Trophoblast cell (in vitro differentiated cells and primary cell): Measurements from ENCODE around the gene NPB.

Experiments
- DNase-seq, 2 donors: peaks; one replicate each; pipeline ENCODE4 v3.0.0-alpha.2; 2016
- H2AFZ ChIP-seq: 2 replicates; pipeline ENCODE4 v1.6.1; 2013; ENCODE audit warnings: low read length, moderate library complexity, mild to moderate bottlenecking; ENCODE audit not compliant: insufficient read depth, poor library complexity
- H2AK5ac ChIP-seq: 2 replicates; pipeline ENCODE4 v1.6.1; 2013; ENCODE audit warnings: mild to moderate bottlenecking, low read length
- H2BK120ac ChIP-seq: 2 replicates; pipeline ENCODE4 v1.6.1; 2013; ENCODE audit warnings: low read length, mild to moderate bottlenecking, moderate library complexity; ENCODE audit not compliant: insufficient read depth, poor library complexity
- H2BK12ac ChIP-seq: 2 replicates; pipeline ENCODE4 v1.6.1; 2013; ENCODE audit warnings: mild to moderate bottlenecking, low read length, moderate library complexity
- H2BK5ac ChIP-seq: 2 replicates; pipeline ENCODE4 v1.6.1; 2013; ENCODE audit warnings: low read length, low read depth, moderate library complexity, mild to moderate bottlenecking; ENCODE audit not compliant: poor library complexity
- H3K14ac ChIP-seq: 2 replicates; pipeline ENCODE4 v1.6.1; 2013; ENCODE audit warnings: mild to moderate bottlenecking, low read length
- H3K18ac ChIP-seq: 2 replicates; pipeline ENCODE4 v1.6.1; 2013; ENCODE audit warnings: mild to moderate bottlenecking, low read length
- H3K23ac ChIP-seq: 2 replicates; pipeline ENCODE4 v1.6.1; 2013; ENCODE audit warnings: low read length
- H3K27ac ChIP-seq: 2 replicates; pipeline ENCODE4 v1.5.1; 2013; ENCODE audit warnings: low read depth, mild to moderate bottlenecking, inconsistent platforms, low read length, moderate library complexity
- H3K27me3 ChIP-seq: 2 replicates; pipeline ENCODE4 v1.6.1; 2013; ENCODE audit warnings: inconsistent platforms, mild to moderate bottlenecking, low read length, moderate library complexity; ENCODE audit not compliant: insufficient read depth
- H3K36me3 ChIP-seq, 2 experiments: 1 replicate in 1 of 2; 2 replicates in 1 of 2; pipeline ENCODE4 v1.6.1; 2013; ENCODE audit warnings: low read length in 2 of 2, mild to moderate bottlenecking in 2 of 2, moderate library complexity in 1 of 2; ENCODE audit not compliant: insufficient read depth in 2 of 2, control insufficient read depth in 1 of 2
- H3K4ac ChIP-seq: 2 replicates; pipeline ENCODE4 v1.6.1; 2013; ENCODE audit warnings: low read depth, mild to moderate bottlenecking, low read length, moderate library complexity
- H3K4me1 ChIP-seq, 2 experiments: 1 replicate in 1 of 2; 2 replicates in 1 of 2; pipeline ENCODE4 v1.6.1; 2013; ENCODE audit warnings: low read length in 2 of 2, mild to moderate bottlenecking in 2 of 2, moderate library complexity in 1 of 2; ENCODE audit not compliant: insufficient read depth in 2 of 2, control insufficient read depth in 1 of 2
- H3K4me2 ChIP-seq: 2 replicates; pipeline ENCODE4 v1.6.1; 2013; ENCODE audit warnings: inconsistent platforms, mild to moderate bottlenecking, low read length, moderate library complexity
- H3K4me3 ChIP-seq: 2 replicates; pipeline ENCODE4 v1.5.1; 2013; ENCODE audit warnings: mild to moderate bottlenecking, low read depth, low read length, inconsistent platforms
- H3K79me1 ChIP-seq: one replicate; pipeline ENCODE4 v1.6.1; 2013; ENCODE audit warnings: low read length
- H3K79me2 ChIP-seq: 2 replicates; pipeline ENCODE4 v1.6.1; 2013; ENCODE audit warnings: low read length, mild to moderate bottlenecking; ENCODE audit not compliant: control insufficient read depth, insufficient read depth, poor library complexity
- H3K9ac ChIP-seq: 2 replicates; pipeline ENCODE4 v1.6.1; 2013; ENCODE audit warnings: mild to moderate bottlenecking, low read length
- H3K9me3 ChIP-seq: 2 replicates; pipeline ENCODE4 v1.6.1; 2013; ENCODE audit warnings: low read depth, mild to moderate bottlenecking, control low read depth, inconsistent platforms, low read length; ENCODE audit not compliant: insufficient read depth
- H4K12ac ChIP-seq: 2 replicates; pipeline ENCODE4 v1.6.1; 2013; ENCODE audit warnings: low read depth, mild to moderate bottlenecking, low read length, moderate library complexity
- H4K8ac ChIP-seq: 2 replicates; pipeline ENCODE4 v1.6.1; 2013; ENCODE audit warnings: low read depth, mild to moderate bottlenecking, low read length, moderate library complexity
- H4K91ac ChIP-seq: one replicate; pipeline ENCODE4 v1.6.1; 2013; ENCODE audit warnings: low read depth, mild to moderate bottlenecking, low read length, moderate library complexity
- WGBS: extraction: QIAGEN DNeasy Blood & Tissue Kit; methylation state at CpG from one replicate; pipeline ENCODE4 v1.1.7; 2013; ENCODE audit warnings: missing lambda C conversion rate; ENCODE audit not compliant: insufficient read length, insufficient coverage; ENCODE audit errors: extremely low coverage; 5-methylcytosine and 5-hydroxymethylcytosine counted together

NPB gene

GRCh38 chr17:81928544-81929252 lies 26.7 kb downstream of the NPB start:
- Histone ChIP-seq H3K23ac (no peak overlapping the region), H3K4ac (no peak overlapping the region), H3K18ac (peak overlapping the region; percentile 31), H3K4me1 (peaks cover 30 to 34% of the 10 kb centered on the region in 2 experiments), H4K12ac (no peak overlapping the region), H3K27me3 (no peaks in the 10 kb centered on the region), H3K79me1 (peaks cover 22% of the 10 kb centered on the region), H3K27ac (no peak overlapping the region), H3K14ac (peak overlapping the region; percentile 26), H3K79me2 (peaks cover 31% of the 10 kb centered on the region), H2AFZ (peak overlapping the region; percentile 26), H4K91ac (peak overlapping the region; percentile 63), H2BK120ac (no peak overlapping the region), H2BK5ac (no peak overlapping the region), H2AK5ac (peak overlapping the region; percentile 6), H3K4me2 (peak overlapping the region; percentile 81), H3K36me3 (no peaks in the 10 kb centered on the region), H2BK12ac (peak overlapping the region; percentile 6), H4K8ac (peak overlapping the region; percentile 63), H3K9ac (no peak overlapping the region), H3K9me3 (no peaks in the 10 kb centered on the region), H3K4me3 (peak overlapping the region; percentile 62)
- DNase-seq: peak in 1 of 2 donors; percentile 23
- no CpG with 5 or more reads among the region's 44 CpGs for WGBS

- no peaks in the 10 kb centered on the region for H3K27me3 ChIP-seq
- H3K14ac ChIP-seq: no peak overlapping the region
- no peak overlapping the region for H3K27ac ChIP-seq
- H3K18ac ChIP-seq: no peak overlapping the region
- no CpG with 5 or more reads among the region's 31 CpGs for WGBS
- H3K4me3 ChIP-seq: no peak overlapping the region
- no peak overlapping the region for H2AK5ac ChIP-seq
- peaks cover 0 to 4% of the 10 kb centered on the region in 2 experiments for H3K36me3 ChIP-seq
- H4K12ac ChIP-seq: no peak overlapping the region
- H3K23ac ChIP-seq: no peak overlapping the region
- no peak overlapping the region for H4K8ac ChIP-seq
- no peaks in the 10 kb centered on the region for H3K9me3 ChIP-seq
- no peak overlapping the region for H2AFZ ChIP-seq
- H3K9ac ChIP-seq: no peak overlapping the region
- H2BK5ac ChIP-seq: no peak overlapping the region
- no peak overlapping the region for H3K4ac ChIP-seq
- no peak overlapping the region for H4K91ac ChIP-seq
- H3K79me2 ChIP-seq: peaks cover 24% of the 10 kb centered on the region
- H3K79me1 ChIP-seq: peaks cover 18% of the 10 kb centered on the region
- DNase-seq: peak; percentile 58 to 68
- H2BK120ac ChIP-seq: no peak overlapping the region
- no peak overlapping the region for H2BK12ac ChIP-seq
- peaks cover 22 to 26% of the 10 kb centered on the region in 2 experiments for H3K4me1 ChIP-seq
- no peak overlapping the region for H3K4me2 ChIP-seq
These were observed 27.5 kb downstream of the NPB start for GRCh38 chr17:81929253-81930141.

GRCh38 chr17:81930142-81931125 lies 28.4 kb downstream of the NPB start:
- WGBS: no CpG with 5 or more reads among the region's 20 CpGs
- H3K27me3 ChIP-seq: no peaks in the 10 kb centered on the region
- H3K4me2 ChIP-seq: no peak overlapping the region
- H3K4me3 ChIP-seq: no peak overlapping the region
- no peak overlapping the region for H2AK5ac ChIP-seq
- no peak overlapping the region for H4K8ac ChIP-seq
- H3K27ac ChIP-seq: no peak overlapping the region
- H3K18ac ChIP-seq: no peak overlapping the region
- peaks cover 18% of the 10 kb centered on the region for H3K79me1 ChIP-seq
- no peak overlapping the region for H2AFZ ChIP-seq
- no peak for DNase-seq
- H2BK120ac ChIP-seq: no peak overlapping the region
- no peaks in the 10 kb centered on the region for H3K9me3 ChIP-seq
- no peak overlapping the region for H2BK5ac ChIP-seq
- no peak overlapping the region for H2BK12ac ChIP-seq
- peaks cover 17% of the 10 kb centered on the region for H3K79me2 ChIP-seq
- no peak overlapping the region for H3K9ac ChIP-seq
- no peak overlapping the region for H4K12ac ChIP-seq
- H3K23ac ChIP-seq: no peak overlapping the region
- H3K4ac ChIP-seq: no peak overlapping the region
- H3K36me3 ChIP-seq: peaks cover 4 to 10% of the 10 kb centered on the region in 2 experiments
- no peak overlapping the region for H4K91ac ChIP-seq
- no peak overlapping the region for H3K14ac ChIP-seq
- H3K4me1 ChIP-seq: peaks cover 14 to 18% of the 10 kb centered on the region in 2 experiments

- no peak for DNase-seq
- H3K4me1 ChIP-seq: peaks cover 9 to 15% of the 10 kb centered on the region in 2 experiments
- H3K79me2 ChIP-seq: peaks cover 12% of the 10 kb centered on the region
- H2AFZ ChIP-seq: no peak overlapping the region
- WGBS: no CpG with 5 or more reads among the region's 13 CpGs
- H4K91ac ChIP-seq: no peak overlapping the region
- no peak overlapping the region for H3K18ac ChIP-seq
- no peak overlapping the region for H2BK5ac ChIP-seq
- no peak overlapping the region for H3K14ac ChIP-seq
- H3K36me3 ChIP-seq: peaks cover 4 to 10% of the 10 kb centered on the region in 2 experiments
- no peak overlapping the region for H3K27ac ChIP-seq
- no peak overlapping the region for H3K4ac ChIP-seq
- no peak overlapping the region for H2BK120ac ChIP-seq
- H3K9me3 ChIP-seq: no peaks in the 10 kb centered on the region
- no peak overlapping the region for H3K4me2 ChIP-seq
- no peak overlapping the region for H3K9ac ChIP-seq
- H3K79me1 ChIP-seq: peaks cover 17% of the 10 kb centered on the region
- H3K27me3 ChIP-seq: no peaks in the 10 kb centered on the region
- H4K8ac ChIP-seq: no peak overlapping the region
- no peak overlapping the region for H4K12ac ChIP-seq
- H2AK5ac ChIP-seq: no peak overlapping the region
- H3K4me3 ChIP-seq: no peak overlapping the region
- H2BK12ac ChIP-seq: no peak overlapping the region
- H3K23ac ChIP-seq: no peak overlapping the region
These were observed 29.1 kb downstream of the NPB start for GRCh38 chr17:81931189-81931556.
